PFSK-1 (cell line): ENCODE measurements around the gene OPCML.

ENCODE experiments used
- FOXP2 ChIP-seq: optimal IDR thresholded peaks from 2 replicates; pipeline ENCODE3; 2011; ENCODE audit warnings: borderline replicate concordance, control low read depth, inconsistent platforms; ENCODE audit not compliant: insufficient read depth; ENCODE audit errors: extremely low read length, extremely low read depth
- POLR2AphosphoS5 ChIP-seq: IDR thresholded peaks from 2 replicates; pipeline ENCODE4 v1.6.1; 2012; ENCODE audit warnings: low read depth, mild to moderate bottlenecking, control low read depth, low read length, moderate library complexity
- SIN3A ChIP-seq: IDR thresholded peaks from 2 replicates; pipeline ENCODE4 v1.6.1; 2012; ENCODE audit warnings: mild to moderate bottlenecking, low read length, moderate library complexity, borderline replicate concordance; ENCODE audit not compliant: insufficient read depth
- TAF1 ChIP-seq: IDR thresholded peaks from 2 replicates; pipeline ENCODE4 v1.6.1; 2012; ENCODE audit warnings: low read length, control low read depth, borderline replicate concordance; ENCODE audit not compliant: insufficient read depth
- TF ChIP-seq, protein P1 (sequence below), 2 experiments: IDR thresholded peaks; 2 replicates each; pipeline versions ENCODE4 v1.6.1 to v1.8.0; 2011 to 2012; ENCODE audit warnings: low read depth in 2 of 2, low read length in 2 of 2, control low read depth in 1 of 2, inconsistent platforms in 1 of 2, mild to moderate bottlenecking in 1 of 2, moderate library complexity in 1 of 2; ENCODE audit not compliant: insufficient read depth in 1 of 2

Gene OPCML

DNA sequence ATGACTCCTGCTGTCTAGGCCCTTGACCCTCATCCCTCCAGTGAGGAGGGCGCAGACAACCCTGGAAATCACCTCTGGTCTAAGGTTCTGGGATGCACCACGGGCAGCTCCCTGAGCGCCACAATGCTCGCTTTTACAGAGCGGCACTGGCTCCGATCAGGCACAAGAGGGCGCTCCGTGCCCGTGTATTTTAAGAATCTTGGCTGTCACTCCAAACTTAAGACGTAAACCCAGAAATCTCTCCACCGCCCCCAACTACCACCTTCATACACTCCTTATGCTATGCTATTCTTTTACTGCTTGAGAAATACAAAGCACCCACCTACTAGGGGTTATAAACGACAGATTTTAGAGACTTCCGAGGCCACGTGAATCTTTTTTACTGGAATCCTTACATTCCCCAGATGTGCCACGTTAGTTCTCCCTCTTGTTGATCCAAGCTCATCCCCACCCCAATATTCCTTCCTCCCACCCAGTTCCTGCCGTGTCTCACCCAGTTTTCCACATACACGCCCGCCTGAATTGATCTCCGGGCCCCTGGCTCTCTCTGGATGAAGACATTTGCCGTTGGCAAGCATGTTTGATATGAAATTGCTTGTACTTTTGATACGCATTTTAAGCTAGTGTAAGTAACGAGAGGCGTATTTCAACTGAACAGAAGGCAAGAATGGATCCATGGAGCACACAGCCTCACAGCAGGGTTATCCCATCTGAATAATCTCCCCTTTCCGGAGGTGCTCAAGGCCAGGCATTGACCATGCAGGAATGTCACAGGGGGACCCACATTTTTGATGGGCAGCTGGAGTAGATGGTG, 453.5 kb downstream of the OPCML start:
- TF ChIP-seq POLR2AphosphoS5, result no peak
- TF ChIP-seq, protein P1, sequence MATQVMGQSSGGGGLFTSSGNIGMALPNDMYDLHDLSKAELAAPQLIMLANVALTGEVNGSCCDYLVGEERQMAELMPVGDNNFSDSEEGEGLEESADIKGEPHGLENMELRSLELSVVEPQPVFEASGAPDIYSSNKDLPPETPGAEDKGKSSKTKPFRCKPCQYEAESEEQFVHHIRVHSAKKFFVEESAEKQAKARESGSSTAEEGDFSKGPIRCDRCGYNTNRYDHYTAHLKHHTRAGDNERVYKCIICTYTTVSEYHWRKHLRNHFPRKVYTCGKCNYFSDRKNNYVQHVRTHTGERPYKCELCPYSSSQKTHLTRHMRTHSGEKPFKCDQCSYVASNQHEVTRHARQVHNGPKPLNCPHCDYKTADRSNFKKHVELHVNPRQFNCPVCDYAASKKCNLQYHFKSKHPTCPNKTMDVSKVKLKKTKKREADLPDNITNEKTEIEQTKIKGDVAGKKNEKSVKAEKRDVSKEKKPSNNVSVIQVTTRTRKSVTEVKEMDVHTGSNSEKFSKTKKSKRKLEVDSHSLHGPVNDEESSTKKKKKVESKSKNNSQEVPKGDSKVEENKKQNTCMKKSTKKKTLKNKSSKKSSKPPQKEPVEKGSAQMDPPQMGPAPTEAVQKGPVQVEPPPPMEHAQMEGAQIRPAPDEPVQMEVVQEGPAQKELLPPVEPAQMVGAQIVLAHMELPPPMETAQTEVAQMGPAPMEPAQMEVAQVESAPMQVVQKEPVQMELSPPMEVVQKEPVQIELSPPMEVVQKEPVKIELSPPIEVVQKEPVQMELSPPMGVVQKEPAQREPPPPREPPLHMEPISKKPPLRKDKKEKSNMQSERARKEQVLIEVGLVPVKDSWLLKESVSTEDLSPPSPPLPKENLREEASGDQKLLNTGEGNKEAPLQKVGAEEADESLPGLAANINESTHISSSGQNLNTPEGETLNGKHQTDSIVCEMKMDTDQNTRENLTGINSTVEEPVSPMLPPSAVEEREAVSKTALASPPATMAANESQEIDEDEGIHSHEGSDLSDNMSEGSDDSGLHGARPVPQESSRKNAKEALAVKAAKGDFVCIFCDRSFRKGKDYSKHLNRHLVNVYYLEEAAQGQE (IDR thresholded peaks at IDR 0.05; ENCODE audit: insufficient read depth in 1 of 2, low read depth in 2 of 2, low read length in 2 of 2), result 0 out of 4 replicates have a peak, but pooled peaks of 1 of the 2 experiments have one; percentile 8
- TF ChIP-seq SIN3A, result no peak
- no peak for TF ChIP-seq TAF1

DNA sequence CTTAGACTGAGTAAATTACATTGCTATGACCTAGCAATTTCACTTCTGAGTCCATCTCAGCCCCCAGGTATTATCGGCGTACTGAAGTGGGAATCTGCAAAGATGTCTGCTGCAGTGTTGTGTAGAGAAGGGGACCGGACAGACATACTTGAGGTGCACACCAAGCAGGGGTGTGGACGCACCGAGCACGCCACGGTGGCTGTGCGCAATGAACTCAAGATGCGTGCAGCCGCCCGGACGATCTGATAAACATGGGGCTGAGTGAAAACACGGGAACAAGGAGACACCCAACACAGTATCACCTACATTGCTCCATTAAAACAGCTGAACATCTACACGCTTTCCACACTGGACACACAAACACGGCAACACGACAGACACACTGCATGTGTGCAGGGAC, 454.3 kb downstream of the OPCML start:
- TF ChIP-seq, protein P1 (IDR thresholded peaks at IDR 0.05; ENCODE audit: insufficient read depth in 1 of 2, low read depth in 2 of 2, low read length in 2 of 2), result no peak
- TF ChIP-seq POLR2AphosphoS5 (no peak), FOXP2 (no peak), TAF1 (no peak), SIN3A (no peak)

DNA sequence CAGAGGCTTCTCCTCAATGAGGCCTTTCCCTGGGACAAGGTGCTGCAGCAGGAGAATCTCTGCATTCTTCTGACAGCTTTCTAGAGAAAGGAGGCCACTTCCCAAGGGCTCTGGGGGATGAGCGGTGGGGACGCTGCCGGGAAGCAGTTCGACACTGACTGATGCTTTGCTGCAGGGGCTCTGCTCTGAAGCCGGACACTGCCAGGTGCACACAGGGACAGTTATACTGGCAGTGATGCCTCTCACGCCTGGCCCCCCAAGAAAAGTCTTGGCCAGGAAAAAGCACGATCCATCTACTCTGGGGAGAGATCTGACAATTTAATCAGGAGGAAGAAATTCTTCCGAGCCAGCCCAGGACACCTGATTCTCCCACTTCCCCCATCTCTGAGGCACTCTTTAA, 456.9 kb downstream of the OPCML start:
- no peak for TF ChIP-seq SIN3A
- no peak for TF ChIP-seq TAF1
- TF ChIP-seq, protein P1 (IDR thresholded peaks at IDR 0.05; ENCODE audit: insufficient read depth in 1 of 2, low read depth in 2 of 2, low read length in 2 of 2), result no peak
- TF ChIP-seq FOXP2, result no peak
- TF ChIP-seq POLR2AphosphoS5, result no peak

DNA sequence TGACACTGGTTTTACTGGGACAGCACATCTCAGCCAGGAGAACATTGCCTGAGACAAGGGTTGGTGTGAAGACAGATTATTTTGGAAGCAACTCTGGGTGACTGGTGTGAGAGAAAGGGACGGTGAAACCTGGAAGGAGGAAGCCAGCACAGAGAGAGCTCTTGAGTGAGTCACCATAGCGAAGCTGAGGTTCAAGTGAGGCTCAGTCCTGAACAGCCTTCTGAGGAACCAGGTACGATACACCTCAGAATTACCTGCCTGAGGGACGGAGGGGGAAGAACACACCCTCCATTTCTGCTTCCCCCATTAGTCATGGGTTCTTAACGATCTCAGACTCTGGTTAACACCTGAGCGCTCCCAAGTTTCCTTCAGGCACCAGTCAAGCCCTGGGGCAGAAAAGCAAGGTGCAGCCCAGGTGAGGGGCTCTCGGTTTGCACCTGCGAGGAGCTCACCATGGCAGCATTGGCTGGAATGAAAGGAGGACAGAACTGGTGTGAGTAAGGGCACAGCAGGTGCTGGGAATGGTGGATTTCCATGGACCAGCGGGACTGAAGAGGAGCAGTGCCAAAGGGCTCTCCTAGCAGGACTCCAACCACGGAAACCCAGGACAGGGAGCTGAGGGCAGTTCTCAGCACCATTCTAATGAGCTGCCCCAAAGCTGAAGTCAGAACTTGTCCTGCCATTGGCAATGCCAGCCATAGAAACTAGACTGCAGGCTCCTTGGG, 459.3 kb downstream of the OPCML start:
- TF ChIP-seq FOXP2, result no peak
- TF ChIP-seq, protein P1 (IDR thresholded peaks at IDR 0.05; ENCODE audit: insufficient read depth in 1 of 2, low read depth in 2 of 2, low read length in 2 of 2), result no peak
- TF ChIP-seq TAF1, result no peak
- TF ChIP-seq SIN3A, result no peak
- no peak for TF ChIP-seq POLR2AphosphoS5
